HG02884 (cell line): ENCODE results near the gene STX1A.

ENCODE experiments used
- ATAC-seq: cut with Tn5 transposase; IDR thresholded peaks from one replicate; pipeline ENCODE4 v1.9.1; 2021; ENCODE audit warnings: mild to moderate bottlenecking, moderate library complexity; ENCODE audit not compliant: unreplicated experiment

Gene STX1A

DNA sequence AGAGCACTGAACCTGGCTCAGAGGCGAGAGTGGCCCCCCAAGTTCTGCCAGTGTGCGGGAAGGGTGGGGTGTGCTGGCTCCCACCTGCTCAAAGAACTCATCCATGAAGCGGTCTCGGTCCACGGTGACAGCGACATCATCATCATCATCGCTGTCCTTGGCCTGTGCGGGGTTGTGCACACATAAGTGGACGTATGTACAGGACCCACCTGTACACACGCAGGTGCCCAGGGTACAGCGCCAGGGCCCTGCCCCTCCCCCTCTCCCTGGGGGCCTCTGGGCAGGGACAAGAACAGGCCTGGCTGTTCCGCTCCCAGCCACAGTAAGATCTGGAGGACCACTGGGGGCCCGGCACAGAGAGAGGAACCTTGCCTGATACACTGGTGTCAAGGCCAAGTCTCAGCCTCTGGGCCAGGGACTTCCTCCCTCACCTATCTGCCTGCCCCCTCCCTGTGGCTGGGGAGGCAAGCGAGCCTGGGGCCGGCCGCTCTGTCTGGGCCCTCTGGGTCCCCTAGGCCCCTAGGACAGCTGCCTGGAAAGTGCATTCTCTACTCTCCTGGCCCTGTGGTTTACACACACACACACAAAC, 10.4 kb downstream of the STX1A start:
- no peak for ATAC-seq

DNA sequence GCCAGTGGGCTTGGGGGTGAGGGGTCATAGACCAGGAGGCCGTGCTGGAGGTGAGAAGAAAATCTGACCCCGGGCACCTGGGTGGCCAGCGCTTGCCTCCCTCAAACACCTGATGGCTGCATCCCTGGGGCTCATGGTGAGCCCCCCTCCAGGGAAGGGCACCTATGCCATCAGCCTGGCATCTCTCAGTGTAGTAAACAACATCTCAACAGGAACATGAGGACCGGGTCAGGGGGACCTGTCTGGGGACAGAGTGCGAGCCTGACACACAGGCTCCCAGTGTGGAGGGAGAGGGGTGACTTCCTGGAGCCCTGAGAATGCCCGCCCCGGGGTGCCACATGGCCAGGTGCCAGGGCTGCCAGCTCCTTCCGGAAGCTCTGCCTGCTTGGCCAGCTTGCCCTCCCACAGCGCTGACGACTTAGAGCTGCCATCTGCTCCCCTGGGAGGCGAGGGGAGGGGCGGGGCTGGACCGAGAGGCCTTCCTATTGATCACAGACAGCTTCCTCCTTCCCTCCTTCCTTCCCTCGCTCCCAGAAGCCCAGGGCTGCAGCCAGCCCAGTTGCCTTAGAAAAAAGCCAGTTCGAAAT, 12.3 kb downstream of the STX1A start:
- no peak for ATAC-seq

DNA sequence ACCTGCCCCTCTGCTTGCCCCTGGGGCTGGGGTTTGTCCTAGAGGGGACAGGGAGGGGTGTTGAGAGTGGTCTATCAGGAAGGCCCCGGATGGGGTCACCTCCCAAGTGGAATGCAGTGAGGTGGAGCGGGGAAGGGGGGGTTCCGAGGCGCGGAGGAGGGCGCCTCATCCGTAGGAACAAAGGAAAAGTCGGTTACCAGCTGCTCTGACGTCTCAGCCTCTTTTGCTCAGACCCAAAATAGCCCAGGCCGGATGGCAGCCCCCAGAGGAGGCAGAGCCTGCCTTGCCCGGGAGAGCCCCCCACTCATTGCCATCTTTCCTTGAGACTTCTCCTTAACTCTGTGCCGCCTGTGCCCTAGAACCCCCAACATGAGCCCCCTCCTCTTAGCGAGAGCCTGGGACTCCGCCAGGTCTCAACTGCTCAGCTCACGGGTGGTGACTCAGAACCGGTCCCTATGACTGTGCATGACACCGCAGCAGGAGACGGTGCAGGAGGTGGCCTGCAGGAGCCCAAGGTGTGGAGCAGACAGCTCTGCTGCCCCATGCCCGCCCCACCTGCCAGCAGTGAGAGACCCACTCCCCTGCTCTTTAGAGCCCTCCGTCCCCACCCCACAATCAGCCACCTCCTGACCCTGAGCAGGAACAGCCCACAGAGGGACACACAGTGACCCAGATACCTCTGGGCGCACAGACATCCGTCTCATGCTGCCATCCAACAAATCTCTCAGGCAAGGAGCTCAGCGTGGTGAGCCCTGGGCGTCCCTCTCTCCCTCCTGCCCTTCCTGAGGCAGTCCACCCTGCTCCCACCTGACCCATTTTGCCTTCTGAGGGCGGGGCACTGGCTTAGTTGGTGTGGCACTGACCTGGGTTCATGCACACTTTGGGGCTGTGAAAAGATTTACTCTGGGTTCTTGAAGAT, 13.1 kb downstream of the STX1A start:
- no peak for ATAC-seq

DNA sequence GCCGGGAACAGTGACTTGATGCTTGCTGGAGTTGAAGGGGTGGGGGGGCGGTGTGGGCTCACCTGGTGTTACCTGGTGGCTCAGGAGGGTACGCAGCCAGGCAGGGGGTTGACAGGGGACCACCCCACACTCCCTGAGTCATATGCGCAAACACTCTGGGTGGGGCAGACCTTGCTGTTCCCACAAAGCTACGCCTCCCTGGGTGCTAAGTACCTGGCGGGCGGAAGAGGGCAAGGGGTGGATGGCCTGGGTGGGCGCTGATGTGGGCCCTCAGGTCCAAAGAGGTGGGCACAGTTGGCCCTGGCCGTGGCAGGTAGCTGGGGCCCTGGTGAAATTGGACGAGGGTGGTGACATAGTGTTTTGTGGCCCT, 13.9 kb downstream of the STX1A start:
- ATAC-seq, result no peak

GRCh38 chr7:73704640-73705550, 14.6 kb downstream of the STX1A start:
- no peak for ATAC-seq

DNA sequence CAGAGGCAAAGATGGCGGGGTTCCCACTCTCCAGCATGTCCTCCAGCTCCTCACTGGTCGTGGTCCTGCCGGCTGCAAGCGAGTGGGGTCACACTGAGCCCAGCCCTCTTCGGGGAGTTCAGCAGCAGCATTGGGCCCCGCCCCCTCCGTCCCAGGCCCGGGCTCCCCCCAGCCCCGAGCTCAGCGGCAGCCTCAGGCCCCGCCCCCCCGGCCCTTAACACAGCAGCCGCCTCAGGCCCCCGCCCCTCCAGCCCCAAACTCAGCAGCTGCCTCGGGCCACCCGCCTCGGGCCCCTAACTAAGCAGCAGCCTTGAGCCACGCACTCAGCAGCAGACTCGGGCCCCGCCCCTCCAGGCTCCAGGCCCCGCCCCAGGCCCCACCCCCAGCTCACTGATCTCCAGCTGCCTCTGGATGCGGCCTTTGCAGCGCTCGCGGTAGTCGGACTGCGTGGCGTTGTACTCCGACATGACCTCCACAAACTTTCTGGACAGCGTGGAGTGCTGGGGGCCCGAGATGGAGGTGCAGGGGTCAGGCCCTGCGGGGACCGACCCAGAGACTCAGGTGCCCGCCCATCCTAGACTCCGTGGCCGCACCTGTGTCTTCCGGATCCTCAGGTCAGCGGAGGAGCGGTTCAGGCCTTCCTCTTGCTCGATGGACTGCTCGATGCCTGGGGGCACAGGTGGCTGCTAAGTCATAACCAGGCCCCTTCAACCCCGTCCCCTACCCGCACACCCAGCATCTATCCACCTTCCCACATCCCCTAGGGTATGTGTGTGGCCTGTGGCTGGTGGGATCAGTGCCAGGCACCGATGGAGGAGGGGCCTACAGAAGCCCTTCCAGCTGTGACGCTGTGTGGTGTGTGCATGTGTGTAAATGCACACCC, 15.5 kb downstream of the STX1A start:
- ATAC-seq, result no peak

DNA sequence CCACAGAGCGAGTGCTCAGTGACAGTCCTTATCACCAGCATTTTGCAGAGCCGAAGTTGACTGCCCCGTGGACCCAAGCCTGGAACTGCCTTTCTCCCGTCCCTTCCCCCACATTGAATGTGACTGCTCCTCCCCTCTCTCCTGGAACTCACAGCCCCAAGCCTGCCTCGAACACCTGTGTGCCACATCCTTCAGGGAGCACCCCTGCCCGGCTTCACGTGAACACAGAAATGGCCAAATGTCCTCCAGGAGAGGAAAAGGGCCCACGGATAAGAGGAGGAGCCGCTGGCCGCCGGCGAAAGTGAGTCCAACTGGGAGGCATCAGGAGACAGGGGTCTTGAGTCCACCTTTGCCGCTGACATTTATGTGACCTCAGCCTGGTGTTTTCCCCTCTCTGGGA, 16.2 kb downstream of the STX1A start:
- no peak for ATAC-seq

- ATAC-seq, result no peak
These were observed 16.8 kb downstream of the STX1A start for GRCh38 chr7:73702665-73703064.

GRCh38 chr7:73702226-73702625, 17.2 kb downstream of the STX1A start:
- no peak for ATAC-seq

- no peak for ATAC-seq
These were observed 18.0 kb downstream of the STX1A start for GRCh38 chr7:73701357-73701995.

DNA sequence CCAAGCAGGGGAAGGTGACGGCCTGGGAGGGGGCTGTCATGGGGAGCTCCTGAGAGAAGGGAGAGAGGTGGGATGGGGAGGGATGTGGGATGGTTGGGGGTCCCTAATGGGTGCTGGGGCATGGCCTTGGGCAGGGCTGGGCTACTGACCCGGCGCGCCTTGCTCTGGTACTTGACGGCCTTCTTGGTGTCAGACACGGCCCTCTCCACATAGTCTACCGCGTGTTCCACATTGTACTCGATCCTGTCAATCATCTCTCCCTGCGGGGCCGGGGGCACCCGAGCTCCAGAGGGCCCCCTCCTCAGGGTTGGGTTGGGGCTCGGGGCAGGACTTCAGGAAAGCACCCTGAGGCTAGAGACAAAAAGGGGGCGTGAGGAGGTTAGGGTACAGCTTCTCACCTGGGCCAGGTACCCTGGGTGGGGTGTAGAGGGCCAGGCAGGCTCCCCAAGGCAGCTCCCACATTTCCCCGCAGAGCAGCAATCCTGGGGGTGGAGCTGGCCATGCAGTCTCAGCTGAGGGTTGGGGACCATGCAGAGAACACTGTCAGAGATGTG, 18.8 kb downstream of the STX1A start:
- no peak for ATAC-seq

DNA sequence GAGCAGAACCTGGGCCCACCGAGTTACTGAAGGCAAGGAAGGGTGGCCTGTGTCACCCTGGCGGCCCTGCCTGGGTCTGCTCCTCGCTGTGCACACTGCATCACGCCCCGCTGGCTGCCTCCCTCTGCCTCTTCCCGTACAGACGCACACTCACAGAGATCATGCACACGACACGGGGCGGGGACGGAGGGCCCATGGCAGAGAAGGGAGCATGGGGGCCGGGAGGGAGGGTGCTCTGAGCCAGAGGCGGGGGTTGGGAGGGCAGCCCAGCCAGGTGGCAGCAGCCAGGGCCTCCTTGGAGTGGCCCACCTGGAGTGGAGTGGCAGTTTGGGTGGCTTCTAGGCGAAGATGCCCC, 19.4 kb downstream of the STX1A start:
- ATAC-seq, result no peak

DNA sequence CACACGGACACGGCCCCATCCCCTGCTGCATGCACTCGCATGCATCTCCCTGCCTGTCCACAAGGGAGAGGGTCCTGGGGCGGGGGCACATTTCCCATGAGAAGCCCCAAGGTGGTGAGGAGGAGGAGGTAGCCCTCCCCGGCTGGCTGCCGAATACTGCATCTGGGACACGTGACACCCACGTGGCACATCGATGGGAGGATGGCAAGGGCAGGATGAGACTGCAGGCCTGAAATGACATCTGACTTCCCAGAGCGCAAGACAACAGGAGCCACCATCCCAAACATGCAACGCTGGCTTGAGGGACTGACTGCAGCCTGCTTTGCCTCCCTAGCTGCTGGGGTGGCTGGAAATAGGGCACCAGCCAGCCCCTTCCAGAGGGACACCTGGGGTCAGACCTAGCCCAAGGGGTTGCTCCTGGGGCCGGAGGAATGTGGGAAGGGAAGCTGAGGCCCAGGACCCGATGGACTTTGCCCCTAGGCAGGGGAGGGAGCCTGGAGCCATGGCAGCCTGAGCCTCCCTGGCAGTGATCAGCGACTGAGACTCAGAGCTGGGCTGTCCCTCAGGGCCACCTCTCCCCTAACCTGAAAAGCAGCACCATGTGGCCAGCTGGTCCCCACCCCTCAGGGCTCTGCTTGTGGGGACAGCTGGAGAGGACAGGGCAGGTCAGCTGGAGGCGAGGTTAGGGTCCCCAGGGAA, 19.9 kb downstream of the STX1A start:
- no peak for ATAC-seq

DNA sequence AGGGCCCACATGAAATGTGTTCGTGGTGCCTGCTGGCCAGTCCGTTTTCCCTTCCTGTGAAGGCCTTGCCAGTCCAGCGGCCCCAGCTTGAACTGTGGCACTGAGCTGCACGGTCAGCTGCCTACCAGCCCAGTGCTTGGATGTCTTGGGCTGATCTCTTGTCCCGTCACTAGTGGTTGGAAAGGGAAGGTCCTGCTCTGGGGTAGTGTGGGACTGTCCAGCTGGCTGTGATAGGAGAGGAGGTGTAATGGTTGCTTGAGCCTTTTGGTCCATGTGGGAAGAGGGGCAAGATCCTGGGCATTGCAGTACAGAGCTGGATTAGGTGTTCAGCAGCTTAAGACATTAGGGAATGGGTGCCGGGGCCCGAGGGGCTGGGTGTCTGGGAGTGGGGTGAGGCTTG, 21.1 kb downstream of the STX1A start:
- no peak for ATAC-seq

- ATAC-seq, result no peak
These were observed 23.1 kb downstream of the STX1A start for GRCh38 chr7:73696372-73696771.

DNA sequence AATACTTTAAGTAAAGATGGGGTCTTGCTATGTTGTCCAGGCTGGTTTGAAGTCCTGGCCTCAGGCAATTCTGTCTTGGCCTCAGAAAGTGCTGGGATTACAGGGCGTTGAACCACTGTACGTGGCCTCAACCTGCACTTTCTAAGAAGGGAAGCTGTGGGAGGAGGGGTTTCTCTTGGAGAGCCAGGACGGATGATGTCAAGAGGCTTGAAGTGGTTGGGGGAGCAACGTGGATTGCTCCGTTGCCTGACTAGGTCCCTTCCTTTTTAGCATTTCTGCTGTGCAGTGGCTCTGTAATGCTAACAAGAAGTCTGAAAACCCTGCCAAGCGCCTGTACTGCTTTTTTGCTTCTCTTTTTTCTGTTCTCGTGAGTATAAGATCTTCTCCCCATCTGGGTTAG, 28.8 kb downstream of the STX1A start:
- ATAC-seq, result no peak

DNA sequence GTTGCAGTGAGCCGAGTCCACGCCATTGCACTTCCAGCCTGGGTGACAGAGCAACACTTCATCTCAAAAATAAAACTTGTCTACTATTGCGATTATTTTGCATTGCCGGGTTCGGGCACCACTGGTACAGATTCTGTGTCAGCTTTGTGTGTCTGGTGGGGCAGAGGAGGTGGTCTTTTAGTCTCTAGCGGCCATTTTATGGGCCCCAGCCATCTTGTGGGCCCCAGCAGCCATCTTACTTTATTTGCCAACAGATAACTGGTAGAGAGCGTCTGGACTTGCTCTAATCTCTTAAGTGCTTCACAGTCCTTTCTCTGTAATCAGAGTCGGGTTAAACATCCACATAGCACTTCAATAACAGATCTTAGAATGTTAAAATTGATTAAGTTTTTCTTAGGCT, 31.2 kb downstream of the STX1A start:
- no peak for ATAC-seq

- ATAC-seq, result no peak
These were observed 34.2 kb downstream of the STX1A start for GRCh38 chr7:73685311-73685710.
